Measurements from ENCODE around the gene TEX29.

TEX29 gene

DNA sequence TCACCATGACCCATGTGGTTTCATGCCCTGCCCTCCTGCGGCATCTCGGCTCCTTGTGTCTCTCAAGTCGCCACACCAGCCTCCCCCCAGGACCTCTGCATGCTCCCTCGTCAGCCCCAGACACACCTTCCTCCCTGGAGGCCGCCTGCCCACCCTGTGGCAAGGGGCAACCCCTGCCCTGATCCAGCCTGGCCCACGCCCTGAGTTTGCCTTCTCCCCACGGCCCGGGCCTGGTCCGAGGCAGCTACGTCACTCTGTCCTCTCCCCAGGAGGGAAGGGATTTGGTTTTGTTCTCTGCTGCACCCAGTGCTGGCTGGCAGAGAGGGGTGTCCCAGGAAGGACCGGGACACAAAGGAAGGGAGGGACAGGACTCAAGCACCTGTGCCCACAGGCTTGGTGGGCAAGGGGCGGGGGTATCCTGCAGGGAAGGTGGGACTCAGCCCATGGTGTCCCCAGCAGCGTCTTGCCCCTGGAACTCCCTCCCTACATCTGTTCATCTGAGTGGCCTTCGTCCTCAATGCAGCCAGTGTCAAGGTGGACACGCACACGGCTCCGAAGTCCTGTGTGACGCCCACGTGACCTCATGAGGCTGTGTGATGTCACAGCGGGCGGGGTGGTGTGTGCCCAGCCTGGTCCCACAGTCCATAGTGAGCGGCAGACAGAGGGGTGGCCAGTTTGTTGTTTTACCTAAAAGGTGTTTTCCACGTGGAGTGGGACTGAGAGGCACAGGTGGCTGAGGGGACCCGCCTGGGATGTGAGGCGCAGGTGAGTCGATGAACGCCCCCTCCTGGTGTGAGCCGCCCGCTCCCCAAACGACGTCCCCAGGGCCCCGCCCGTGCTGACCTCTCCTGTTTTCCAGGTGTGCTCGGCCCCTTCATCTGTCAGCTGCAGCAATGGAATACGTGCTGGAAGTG, at the start of gene TEX29:
TEX29 (plus strand) TSS at position 645 of the 914 bp plus-strand sequence; CDS start at position 894, 249 bp downstream.
- no peak for DNase-seq

DNA sequence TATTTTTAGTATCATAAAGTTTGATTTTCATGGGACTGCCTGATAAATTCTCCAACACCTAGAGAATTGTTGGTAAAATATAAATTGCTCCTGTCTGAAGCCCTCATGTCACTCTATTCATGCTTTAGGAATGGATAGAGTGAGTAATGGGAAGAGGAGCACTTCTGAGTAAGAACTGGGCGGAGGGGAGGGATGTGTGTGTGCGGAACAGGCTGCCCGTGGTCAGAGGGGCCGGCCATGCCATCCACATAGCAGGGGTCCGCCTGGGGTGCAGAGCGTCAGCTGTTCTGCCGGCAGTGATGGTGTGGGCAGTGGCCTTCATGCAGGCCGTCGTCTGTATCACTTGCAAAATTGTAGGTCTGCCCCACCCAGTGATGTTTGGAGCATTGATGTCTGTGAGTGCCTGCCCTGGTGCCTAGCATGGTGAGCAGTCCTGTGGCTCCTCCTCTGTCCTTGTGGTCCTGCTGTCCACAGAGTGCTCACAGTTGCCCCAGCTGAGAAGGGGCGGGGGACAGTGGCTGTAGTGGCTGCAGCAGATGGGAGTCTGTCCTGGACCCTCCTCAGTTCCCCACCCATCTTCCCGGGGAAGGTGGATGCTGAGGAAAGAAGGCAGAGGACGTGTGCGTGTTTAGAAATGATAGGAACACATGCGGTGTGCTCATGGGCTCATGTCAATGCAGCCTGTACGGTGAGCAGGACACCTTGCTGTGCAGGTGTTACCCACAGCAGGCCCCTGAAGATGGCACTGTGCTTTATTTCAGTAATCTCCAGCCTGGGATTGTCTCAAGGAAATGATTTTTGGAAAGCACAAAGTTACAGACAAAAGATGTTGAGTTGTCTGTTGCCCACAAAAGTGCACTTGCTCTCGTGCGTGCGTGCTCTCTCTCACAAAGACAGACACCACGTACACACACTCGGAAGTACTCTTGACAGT, 49.4 kb upstream of the TEX29 start:
- no peak for DNase-seq

DNA sequence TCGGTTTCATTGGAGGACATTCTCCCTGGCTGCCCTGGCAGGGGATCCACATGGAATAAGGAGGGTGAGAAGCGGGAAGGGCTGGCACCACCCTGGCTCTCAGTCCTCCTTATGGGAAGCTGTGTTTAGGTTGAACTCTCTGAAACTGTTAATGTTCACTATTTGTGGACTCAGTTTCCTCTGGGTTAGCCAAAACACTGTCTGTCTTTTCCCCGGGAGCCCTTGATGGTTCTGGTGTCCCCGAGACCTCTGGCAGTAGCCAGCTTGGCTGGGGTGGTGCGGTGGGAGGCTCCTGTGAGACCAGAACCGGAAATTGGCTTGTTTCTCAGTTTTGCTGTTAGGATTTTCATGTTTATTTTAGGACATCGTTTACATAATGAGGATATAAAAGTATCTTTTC, 48.3 kb upstream of the TEX29 start:
- no peak for DNase-seq

- no peak for DNase-seq
Observed at GRCh38 chr13:111275382-111275781, 45.1 kb upstream of the TEX29 start.

- no peak for DNase-seq
Observed at GRCh38 chr13:111275995-111276618, 44.3 kb upstream of the TEX29 start.

DNA sequence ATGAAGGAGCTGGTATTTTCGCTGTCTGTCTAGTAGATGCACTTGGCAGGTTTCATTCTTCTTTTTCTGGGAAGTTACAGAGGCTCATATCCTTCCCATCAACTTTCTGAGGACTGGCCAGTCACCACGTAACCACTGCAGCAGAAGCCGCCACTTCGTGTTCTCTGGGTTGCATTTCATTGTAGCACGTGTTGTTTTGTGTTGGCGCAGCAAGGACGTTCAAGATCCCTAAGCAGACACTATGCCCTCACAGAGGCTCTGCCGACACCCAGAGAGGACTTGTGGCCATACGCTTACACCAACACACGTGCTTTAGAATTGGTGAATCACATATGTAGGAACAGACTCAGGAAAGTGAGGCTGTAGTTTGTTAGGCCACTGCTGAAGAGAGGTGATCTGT, 42.2 kb upstream of the TEX29 start:
- no peak for DNase-seq

DNA sequence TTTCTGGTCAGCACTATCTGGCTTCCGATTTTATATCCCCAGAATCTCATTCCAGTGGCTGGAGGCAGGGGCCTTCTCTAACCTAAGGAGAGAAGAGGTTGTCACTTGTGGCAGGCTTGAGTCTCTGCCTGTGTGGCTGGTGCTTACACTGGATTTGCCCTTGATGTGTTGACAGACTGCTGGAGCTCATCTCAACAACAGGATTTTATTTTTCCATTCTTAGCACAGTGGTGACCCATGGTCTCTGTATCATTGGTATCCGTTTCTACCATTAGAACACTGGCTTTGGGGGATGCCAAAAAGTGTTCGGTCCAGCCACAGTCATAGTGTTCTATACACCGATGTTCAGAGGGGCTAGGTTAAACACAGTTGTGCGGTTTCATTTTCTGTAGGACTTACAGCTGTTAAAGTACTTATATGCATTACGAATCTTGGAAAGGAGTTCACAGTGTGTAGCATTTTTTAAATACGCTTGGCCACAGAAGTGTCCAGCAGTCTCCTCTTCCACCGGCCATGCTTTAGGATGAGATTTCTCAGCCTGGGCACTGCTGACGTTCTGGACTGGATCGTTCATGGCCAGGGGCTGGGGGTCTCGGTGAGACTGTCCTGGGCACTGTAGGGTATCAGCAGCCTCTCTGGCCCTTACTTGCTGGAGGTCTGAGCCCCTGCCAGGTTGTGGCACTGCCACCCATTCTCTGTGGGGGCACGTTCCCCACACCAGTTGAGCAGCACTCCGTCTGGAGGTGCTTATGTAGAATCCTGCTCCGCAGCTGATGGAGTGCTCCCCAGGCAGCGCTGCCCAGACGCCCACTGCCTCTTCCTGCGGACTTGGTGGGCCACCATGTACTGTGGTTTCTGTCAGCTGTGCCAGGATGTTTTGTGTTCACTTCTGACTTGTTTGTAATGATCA, 41.4 kb upstream of the TEX29 start:
- DNase-seq = no peak

DNA sequence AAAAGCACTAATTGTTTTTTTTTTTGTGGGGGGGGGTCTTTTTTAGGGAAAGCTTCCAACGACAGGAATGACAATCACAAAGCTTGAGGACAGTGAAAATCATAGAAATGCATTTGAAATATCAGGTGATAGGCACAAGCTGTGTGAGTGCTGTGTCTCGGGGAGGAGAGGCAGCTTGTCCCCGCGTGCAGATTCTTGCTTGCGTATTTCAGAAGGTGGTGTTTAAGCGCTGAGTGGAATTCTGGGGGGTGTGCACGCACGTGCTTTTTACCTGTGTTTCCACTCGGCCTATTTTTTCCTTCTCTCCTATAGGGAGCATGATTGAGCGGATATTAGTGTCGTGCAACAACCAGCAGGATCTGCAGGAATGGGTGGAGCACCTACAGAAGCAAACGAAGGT, 40.2 kb upstream of the TEX29 start:
- DNase-seq = no peak

- no peak for DNase-seq
Observed at GRCh38 chr13:111280681-111281585, 39.5 kb upstream of the TEX29 start.

GRCh38 chr13:111281751-111282311, 38.6 kb upstream of the TEX29 start:
- no peak for DNase-seq

DNA sequence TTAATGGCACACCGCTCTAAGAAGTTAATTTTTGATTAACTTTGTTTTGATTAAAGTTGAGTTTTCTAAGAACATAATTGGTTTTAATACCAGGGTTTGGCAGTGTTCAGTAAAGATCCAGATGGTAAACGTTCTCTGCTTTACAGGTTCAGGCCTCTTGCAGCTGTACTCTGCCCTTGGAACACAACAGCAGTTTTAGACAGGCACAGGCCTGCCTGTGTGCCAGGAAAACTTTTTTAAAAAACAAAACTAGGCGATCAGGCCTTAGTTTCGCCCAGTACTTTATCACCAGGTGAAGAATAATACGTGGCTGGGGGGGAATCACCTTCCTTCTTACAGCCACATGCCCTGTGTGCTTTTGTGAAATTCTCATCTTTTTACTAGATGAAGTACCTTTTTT, 38.0 kb upstream of the TEX29 start:
- no peak for DNase-seq

GRCh38 chr13:111282997-111283396, 37.4 kb upstream of the TEX29 start:
- no peak for DNase-seq

- DNase-seq = no peak
Observed at GRCh38 chr13:111283457-111283856, 37.0 kb upstream of the TEX29 start.

GRCh38 chr13:111283991-111284390, 36.5 kb upstream of the TEX29 start:
- no peak for DNase-seq

DNA sequence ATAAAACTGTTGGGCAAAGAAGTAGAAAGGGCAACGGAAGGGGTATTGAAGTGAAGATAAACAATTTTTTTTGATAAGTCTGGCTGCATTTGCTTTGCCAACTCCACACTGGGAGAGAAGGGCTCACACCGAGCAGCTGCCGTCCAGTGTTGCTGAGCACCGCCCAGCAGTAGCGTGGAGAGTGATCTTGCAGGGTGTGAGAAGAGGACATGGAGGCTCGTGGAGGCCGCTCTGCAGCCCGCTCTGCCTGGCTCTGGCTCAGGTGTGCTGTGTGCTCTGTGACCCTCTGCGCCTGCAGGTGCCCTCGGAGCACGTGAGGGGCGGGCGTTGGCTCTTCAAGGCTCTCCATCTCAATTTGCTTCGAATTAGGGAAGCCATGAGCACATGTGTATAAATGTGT, 35.9 kb upstream of the TEX29 start:
- DNase-seq = no peak

GRCh38 chr13:111286162-111286561, 34.3 kb upstream of the TEX29 start:
- no peak for DNase-seq

DNA sequence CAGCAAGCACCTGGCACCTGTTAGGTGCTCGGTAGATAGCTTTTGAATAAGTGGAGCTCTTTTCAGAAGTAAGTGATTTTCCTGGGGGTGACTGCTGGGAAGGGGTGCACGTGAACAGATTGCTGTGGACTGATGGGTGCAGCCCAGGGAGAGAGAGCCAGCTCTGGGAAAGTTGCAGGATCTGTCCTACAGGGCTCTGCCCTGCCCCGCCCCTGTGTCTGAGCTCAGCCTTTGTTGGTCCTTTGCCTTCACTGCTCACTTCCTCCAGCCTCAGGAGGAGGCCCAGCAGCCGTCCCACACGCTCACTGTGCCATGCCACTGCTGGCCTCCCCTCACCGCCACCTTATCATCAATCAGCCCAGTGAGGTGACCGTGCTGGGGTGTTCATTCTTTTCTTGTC, 33.7 kb upstream of the TEX29 start:
- DNase-seq = no peak

DNA sequence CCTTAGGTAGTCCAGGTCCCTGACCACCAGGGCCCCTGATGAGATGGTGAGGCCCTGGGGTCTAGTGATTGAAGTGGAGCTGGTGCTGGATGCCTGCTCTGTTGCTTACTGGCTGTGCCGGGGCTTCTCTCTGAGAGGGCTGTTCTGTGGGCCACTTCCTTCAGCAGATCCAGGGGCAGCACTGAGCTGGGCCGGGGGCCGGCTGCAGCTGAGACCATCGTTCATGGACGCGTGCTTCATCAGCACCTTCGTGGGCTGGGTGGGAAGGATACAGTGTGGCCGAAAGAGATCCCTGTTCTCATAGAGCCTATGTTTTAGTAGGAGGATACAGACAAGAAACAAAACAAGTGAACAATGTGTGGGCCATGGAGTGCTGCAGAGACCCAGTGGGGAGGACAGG, 33.2 kb upstream of the TEX29 start:
- no peak for DNase-seq

- no peak for DNase-seq
Observed at GRCh38 chr13:111288276-111288675, 32.2 kb upstream of the TEX29 start.

DNA sequence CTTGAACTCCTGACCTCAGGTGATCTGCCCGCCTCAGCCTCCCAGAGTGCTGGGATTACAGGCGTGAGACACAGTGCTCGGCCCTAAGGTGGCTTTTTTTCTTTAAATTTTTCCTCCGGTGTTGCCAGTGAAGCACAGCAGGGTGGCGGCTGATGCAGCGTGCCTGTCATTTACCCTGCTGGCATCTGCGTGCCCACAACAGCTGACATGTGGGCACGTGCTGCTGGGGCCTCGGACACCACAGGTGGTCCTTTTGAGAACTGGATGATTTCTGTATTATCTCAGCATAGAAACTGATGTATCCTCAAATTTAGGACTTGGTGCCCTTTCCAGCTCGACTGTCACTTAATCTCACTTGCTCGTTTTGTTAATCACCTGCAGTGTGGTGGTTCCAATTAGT, 31.2 kb upstream of the TEX29 start:
- DNase-seq = no peak

DNA sequence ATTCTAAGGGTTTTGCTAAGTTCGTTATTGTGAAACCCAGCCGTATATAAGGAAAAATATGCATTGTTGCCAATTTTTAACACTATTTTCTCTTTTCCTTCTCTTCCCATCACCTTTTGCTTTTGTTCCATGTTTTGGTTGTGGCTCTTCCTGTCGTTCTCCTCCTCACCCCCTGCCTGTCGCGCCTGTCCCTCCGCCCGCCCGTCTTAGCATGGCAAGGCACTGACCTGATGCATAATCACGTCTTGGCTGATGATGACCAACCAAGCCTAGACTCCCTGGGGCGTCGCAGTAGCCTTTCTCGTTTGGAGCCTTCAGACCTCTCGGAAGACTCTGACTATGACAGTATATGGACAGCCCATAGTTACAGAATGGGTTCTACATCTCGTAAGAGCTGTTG, 28.5 kb upstream of the TEX29 start:
- no peak for DNase-seq

Data from OCI-M1 (cell line).